Measurements from ENCODE around the gene KCNK13. TPM values are rescaled to one million over a fixed set of nuclear protein-coding genes. Genes with fewer than 3 reads are reported as not detected.
"Not testable (repeated sequence)": the region's sequence is repeated elsewhere in the genome, so short reads cannot be mapped to it uniquely, and the experiment has no call there.

Gene KCNK13
- under 1 TPM; 0.09 to 0.19 (median 0.13) TPM for total RNA-seq

DNA sequence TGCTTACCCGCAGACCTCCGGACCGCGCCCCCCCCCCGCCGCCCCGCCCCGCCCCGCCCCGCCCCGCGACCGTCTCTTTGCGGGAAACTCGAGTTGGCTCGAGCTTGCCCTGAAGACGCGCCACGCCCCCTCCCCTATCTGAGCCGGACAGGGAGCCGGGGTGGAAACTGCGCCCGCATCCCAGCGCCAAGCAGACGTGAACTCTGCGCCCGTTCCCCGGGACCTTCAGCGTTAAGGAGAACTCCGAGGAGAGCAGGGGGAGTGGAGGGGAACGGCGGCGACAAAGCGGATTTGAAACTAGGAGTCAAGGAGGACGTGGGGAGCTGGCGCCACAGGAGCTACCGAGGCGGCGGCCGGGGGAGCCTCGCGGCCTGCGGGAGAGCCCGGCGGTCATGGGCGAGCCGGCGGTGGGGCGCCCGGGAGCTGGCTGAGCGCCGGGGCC is at the start of gene KCNK13:
Gene KCNK13, plus strand, starts transcription at position 310 of the 442 bp plus-strand sequence. CDS start 212 bp downstream, outside the sequence.
- peak within 1 kb of the TSS; percentile 33 to 67 (median 42) for H3K4me3 ChIP-seq
- TF ChIP-seq POLR2A (IDR thresholded peaks at IDR 0.05) = no peak
- TF ChIP-seq, protein P1, sequence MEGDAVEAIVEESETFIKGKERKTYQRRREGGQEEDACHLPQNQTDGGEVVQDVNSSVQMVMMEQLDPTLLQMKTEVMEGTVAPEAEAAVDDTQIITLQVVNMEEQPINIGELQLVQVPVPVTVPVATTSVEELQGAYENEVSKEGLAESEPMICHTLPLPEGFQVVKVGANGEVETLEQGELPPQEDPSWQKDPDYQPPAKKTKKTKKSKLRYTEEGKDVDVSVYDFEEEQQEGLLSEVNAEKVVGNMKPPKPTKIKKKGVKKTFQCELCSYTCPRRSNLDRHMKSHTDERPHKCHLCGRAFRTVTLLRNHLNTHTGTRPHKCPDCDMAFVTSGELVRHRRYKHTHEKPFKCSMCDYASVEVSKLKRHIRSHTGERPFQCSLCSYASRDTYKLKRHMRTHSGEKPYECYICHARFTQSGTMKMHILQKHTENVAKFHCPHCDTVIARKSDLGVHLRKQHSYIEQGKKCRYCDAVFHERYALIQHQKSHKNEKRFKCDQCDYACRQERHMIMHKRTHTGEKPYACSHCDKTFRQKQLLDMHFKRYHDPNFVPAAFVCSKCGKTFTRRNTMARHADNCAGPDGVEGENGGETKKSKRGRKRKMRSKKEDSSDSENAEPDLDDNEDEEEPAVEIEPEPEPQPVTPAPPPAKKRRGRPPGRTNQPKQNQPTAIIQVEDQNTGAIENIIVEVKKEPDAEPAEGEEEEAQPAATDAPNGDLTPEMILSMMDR (IDR thresholded peaks at IDR 0.05) = no peak
- no peaks in the 10 kb centered on the region for H3K36me3 ChIP-seq
- peaks cover 4 to 99% (median 12%) of the 10 kb centered on the region in 4 donors for H3K27me3 ChIP-seq
- WGBS, 2 donors = 1% methylated on average over 17 of the region's 52 CpGs; no CpG with 5 or more reads in 1 of the 2 donors
- H3K9me3 ChIP-seq = no peaks in the 10 kb centered on the region
- no peak within 1 kb of the TSS for H3K27ac ChIP-seq
- H3K4me1 ChIP-seq = peaks cover 20 to 32% (median 24%) of the 10 kb centered on the region in 3 donors
- DNase-seq = no peak
- intact Hi-C loops (cut with DNase I) = no loop called here

DNA sequence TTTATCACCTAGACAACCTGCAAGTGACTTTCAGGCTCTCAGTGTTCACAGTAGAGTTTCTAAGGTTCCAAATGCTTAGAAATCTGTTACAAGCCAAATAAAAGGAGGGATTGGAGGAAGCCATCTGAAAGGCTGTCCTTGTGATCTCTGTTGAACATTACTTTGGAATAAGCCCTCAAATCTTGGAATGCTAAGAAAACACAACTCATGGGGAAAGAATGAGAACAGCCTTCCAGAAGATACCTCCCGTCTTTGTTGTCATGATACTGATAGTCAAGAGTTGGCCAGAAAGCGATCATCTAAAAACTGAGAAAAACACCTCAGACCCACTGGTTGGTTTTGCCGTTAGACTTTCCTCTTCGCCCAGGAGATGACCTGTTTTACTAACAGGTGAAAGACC is 44.4 kb upstream of the KCNK13 start:
- DNase-seq = no peak
- intact Hi-C loops (cut with DNase I) = no loop called here
- Histone ChIP-seq H3K36me3 (peaks cover 0 to 80% (median 8%) of the 10 kb centered on the region in 3 donors), H3K27me3 (no peaks in the 10 kb centered on the region), H3K27ac (no peak overlapping the region), H3K4me3 (no peak overlapping the region), H3K9me3 (no peaks in the 10 kb centered on the region), H3K4me1 (no peaks in the 10 kb centered on the region)
- WGBS, 2 donors = 88 to 95% methylated on average over 4 of the region's 4 CpGs
- TF ChIP-seq, protein P1 (IDR thresholded peaks at IDR 0.05) = no peak
- TF ChIP-seq POLR2A (IDR thresholded peaks at IDR 0.05) = no peak

DNA sequence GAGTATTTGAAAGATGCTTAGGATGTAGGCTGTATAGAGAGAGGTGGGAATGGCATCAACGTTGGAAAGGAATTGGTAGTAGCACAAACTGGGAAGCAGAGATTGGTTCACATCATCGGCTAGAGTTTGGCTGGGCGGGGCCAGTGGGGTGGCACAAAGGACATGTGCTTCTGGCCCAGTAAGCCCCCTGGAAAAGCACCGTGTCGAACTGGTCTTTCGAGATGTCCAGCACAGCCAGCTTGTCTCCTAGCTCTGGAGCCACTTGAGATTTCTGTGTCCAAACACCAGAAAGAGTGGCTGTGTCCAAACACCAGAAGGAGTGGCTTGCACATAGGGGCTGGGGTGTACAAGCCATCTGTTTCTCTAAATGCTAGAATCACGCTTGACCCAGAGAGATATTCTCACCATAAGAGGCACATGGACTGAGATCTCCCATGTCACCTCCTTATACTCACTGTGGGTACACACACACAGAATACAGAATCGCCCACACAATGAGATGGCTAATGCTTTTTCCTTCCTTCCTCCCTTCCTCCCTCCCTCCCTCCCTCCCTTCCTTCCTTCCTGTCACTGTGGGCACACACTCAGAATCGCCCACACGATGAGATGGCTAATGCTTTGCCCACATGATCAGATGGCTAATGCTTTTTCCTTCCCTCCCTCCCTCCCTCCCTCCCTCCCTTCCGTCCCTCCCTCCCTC is 41.8 kb upstream of the KCNK13 start:
- no peaks in the 10 kb centered on the region for H3K4me1 ChIP-seq
- H3K4me3 ChIP-seq = no peak overlapping the region
- TF ChIP-seq, protein P1 (IDR thresholded peaks at IDR 0.05) = no peak
- no peak for TF ChIP-seq POLR2A (IDR thresholded peaks at IDR 0.05)
- WGBS, 2 donors = 77 to 88% methylated on average over 10 to 11 of the region's 11 CpGs
- peaks cover 0 to 84% (median 3%) of the 10 kb centered on the region in 3 donors for H3K36me3 ChIP-seq
- DNase-seq = no peak
- intact Hi-C loops (cut with DNase I) = no loop called here
- no peak overlapping the region for H3K27ac ChIP-seq
- no peaks in the 10 kb centered on the region for H3K9me3 ChIP-seq
- H3K27me3 ChIP-seq = no peaks in the 10 kb centered on the region

DNA sequence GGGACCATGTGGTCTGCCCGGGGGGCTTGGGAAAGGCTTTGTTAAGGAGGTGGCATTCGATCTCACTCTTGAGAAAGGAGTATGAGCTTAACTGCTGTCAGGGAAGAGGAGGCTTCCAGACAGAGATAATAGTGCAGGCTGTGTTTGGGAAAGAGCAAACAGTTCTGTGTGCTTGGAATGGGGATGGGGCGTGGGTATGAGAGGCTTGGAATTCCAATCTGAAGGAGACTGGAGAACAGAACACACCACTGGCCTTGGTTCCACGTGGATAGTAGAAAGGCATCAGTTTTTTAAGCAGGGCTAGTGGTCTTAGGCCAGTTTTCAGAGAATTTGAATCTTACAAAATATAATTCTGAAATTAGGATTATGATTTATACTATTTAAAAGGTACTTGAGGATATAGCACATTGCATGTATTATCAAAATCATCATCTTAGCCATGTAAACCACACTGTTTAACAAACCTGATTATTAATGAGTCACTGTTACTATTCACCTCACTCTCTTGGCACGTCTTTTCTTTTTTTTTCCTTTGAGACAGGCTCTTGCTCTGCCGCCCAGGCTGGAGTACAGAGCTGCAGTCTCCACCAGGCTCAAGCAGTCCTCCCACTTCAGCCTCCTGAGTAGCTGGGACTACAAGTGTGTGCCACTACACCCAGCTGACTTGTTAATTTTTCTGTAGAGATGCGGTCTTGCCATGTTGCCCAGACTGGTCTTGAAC is 38.5 kb upstream of the KCNK13 start:
- no peak overlapping the region for H3K4me3 ChIP-seq
- no peak for TF ChIP-seq POLR2A (IDR thresholded peaks at IDR 0.05)
- TF ChIP-seq, protein P1 (IDR thresholded peaks at IDR 0.05) = no peak
- no peaks in the 10 kb centered on the region for H3K4me1 ChIP-seq
- intact Hi-C loops (cut with DNase I) = no loop called here
- peaks cover 0 to 88% (median 3%) of the 10 kb centered on the region in 3 donors for H3K36me3 ChIP-seq
- H3K27me3 ChIP-seq = no peaks in the 10 kb centered on the region
- DNase-seq = no peak
- no peak overlapping the region for H3K27ac ChIP-seq
- no peaks in the 10 kb centered on the region for H3K9me3 ChIP-seq
- 78 to 80% methylated on average over 7 of the region's 7 CpGs for WGBS, 2 donors

DNA sequence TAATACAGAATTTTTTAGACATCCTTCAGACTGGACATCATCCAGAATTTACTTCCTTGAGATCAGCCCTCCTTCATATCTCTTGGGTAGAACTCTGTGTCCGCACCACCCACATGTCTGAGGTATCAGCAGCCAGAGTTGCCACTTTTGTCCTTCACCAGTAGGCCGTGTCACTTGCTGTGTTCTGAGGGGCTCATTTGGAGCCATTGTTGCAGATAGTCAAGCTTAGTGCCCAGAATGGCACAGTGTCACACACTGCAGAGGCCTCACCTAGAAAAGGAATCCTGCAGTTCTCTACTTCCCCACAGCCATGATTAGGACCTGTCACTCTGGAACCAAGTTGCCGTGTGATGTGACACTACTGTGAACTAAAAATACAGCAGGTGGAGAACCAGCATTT is 36.9 kb upstream of the KCNK13 start:
- no peak for DNase-seq

DNA sequence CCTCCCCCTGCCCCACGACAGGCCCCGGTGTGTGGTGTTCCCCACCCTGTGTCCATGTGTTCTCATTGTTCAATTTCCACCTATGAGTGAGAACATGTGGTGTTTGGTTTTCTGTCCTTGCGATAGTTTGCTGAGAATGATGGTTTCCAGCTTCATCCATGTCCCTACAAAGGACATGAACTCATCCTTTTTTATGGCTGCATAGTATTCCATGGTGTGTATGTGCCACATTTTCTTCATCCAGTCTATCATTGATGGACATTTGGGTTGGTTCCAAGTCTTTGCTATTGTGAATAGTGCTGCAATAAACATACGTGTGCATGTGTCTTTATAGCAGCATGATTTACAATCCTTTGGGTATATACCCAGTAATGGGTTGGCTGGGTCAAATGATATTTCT is 35.2 kb upstream of the KCNK13 start:
- H3K9me3 ChIP-seq; intact Hi-C loops (cut with DNase I); DNase-seq; H3K4me1 ChIP-seq; H3K27ac ChIP-seq; H3K27me3 ChIP-seq; H3K4me3 ChIP-seq: not testable (repeated sequence)
- 91 to 95% methylated on average over 3 to 4 of the region's 4 CpGs for WGBS, 2 donors
- peaks cover 0 to 90% (median 3%) of the 10 kb centered on the region in 3 donors for H3K36me3 ChIP-seq

More for the DNA sequence above, 36.9 kb upstream of the KCNK13 start:
- H3K9me3 ChIP-seq = no peaks in the 10 kb centered on the region
- peaks cover 0 to 90% (median 3%) of the 10 kb centered on the region in 3 donors for H3K36me3 ChIP-seq
- intact Hi-C loops (cut with DNase I) = no loop called here
- no peaks in the 10 kb centered on the region for H3K4me1 ChIP-seq
- WGBS, 2 donors = 100% methylated on average over 2 to 3 of the region's 3 CpGs
- H3K27me3 ChIP-seq = no peaks in the 10 kb centered on the region
- no peak overlapping the region for H3K27ac ChIP-seq
- TF ChIP-seq, protein P1 (IDR thresholded peaks at IDR 0.05) = no peak
- no peak for TF ChIP-seq POLR2A (IDR thresholded peaks at IDR 0.05)
- no peak overlapping the region for H3K4me3 ChIP-seq
